Caki2 (cell line): ENCODE results near the gene CDX1. TPM values are rescaled to one million over a fixed set of nuclear protein-coding genes. Genes with fewer than 3 reads are reported as not detected.

Source experiments
- DNase-seq: peaks from one replicate; pipeline ENCODE4 v3.0.0-alpha.2; 2015; ENCODE audit warnings: low read depth
- in situ Hi-C: cut with HindIII; loops from 2 replicates; pipeline ENCODE4 v1.10.0; 2016; ENCODE audit warnings: low sequenced_read_pairs, low pct_unique_long_range_greater_than_20kb, mixed read lengths
- total RNA-seq: library from RNA; depleted of rRNA; stranded (reverse); fragments of >200 nt; shearing (Covaris generic); gene quantifications from 2 replicates; pipeline ENCODE4 v1.2.3, GENCODE V29; 2014; ENCODE audit warnings: low replicate concordance; rRNA removed

CDX1 gene
- total RNA-seq: not detected in 2 replicates

DNA sequence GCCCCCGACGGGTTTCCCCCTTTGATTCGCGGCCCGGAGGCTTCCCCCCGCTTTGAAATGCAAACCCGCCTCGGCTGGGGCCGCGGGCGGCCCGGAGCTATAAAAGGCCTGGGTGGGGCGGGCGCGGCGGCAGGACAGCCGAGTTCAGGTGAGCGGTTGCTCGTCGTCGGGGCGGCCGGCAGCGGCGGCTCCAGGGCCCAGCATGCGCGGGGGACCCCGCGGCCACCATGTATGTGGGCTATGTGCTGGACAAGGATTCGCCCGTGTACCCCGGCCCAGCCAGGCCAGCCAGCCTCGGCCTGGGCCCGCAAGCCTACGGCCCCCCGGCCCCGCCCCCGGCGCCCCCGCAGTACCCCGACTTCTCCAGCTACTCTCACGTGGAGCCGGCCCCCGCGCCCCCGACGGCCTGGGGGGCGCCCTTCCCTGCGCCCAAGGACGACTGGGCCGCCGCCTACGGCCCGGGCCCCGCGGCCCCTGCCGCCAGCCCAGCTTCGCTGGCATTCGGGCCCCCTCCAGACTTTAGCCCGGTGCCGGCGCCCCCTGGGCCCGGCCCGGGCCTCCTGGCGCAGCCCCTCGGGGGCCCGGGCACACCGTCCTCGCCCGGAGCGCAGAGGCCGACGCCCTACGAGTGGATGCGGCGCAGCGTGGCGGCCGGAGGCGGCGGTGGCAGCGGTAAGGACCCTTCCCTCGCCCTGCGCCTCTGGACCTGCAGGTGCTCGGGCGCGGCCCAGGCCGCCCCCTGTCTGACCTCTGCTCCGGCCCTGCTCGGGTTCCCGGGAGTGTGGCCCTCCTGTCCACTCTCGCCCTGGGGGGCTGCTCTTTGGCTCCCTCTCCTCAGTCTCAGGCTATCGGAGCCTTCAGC is at the start of gene CDX1:
Gene CDX1 (plus strand): TSS at position 129 of the 862 bp plus-strand sequence. CDS start 99 bp downstream, at position 228.
- in situ Hi-C loops: no loop called here
- no peak for DNase-seq

- DNase-seq: no peak
- in situ Hi-C loops: no loop called here
Observed at GRCh38 chr5:150117945-150118560, 48.5 kb upstream of the CDX1 start.

DNA sequence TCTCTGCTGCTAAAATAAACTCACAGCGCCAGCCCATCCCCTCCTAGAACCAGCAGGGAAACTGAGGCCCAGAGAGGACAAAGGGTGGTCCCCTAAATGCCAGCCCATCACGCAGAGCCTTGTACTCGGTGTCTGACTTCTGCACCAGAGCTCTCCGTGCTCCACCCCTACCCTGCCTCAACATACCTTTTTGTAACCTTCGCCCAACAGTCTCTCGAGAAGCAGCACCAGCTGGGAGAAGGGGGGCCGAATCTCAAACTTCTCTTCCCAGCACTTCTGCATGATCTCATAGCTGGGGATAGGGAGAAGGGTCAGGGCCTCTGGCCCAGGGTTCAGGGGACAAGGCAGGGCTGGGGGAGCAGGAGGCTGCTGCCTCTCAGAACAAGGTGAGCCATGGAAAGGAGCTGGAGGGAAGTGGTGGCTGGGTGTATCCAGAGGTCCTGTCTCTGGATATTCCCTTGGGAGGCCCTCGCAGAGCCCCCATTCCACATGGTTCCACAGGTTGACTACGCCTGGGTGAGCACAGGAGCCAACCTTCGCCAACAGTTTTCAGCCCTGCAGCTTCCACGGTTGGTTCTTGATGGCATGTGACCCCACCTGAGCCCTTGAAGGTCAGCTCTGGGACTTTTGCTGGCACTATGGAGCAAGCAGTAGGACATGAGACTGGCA is 47.9 kb upstream of the CDX1 start:
- DNase-seq: no peak
- in situ Hi-C loops: no loop called here

DNA sequence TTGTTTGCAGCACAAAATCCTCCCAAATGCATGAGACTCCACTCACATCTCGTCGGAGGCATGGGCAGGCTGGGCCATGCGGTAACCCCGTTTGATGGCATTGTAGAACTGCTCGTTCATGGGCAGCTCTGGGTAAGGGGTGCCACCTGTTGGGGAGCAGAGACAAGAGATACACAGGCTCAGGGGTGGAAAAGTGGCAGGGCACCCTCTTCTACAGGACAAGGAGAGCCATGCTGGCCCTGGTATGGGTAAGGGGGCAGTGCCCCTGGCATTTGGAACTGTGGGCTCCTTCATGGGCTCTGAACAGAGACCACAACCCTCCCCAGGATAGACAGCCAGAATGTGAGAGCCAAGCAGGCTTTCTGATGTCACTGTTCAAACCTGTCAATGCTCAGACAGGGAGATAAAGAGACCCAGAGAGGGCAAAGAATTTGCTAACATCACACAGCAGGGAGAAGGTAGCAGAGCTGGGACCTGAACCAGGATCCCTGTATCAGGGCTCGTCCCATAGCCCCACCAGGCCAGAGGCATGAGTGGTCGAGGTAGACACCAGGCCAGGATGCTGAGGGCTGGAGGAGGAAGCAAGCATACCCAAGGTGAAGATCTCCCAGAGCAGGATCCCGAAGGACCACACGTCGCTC is 47.0 kb upstream of the CDX1 start:
- in situ Hi-C loops: no loop called here
- no peak for DNase-seq

- DNase-seq: no peak
- in situ Hi-C loops: no loop called here
Observed at GRCh38 chr5:150120062-150120441, 46.5 kb upstream of the CDX1 start.

DNA sequence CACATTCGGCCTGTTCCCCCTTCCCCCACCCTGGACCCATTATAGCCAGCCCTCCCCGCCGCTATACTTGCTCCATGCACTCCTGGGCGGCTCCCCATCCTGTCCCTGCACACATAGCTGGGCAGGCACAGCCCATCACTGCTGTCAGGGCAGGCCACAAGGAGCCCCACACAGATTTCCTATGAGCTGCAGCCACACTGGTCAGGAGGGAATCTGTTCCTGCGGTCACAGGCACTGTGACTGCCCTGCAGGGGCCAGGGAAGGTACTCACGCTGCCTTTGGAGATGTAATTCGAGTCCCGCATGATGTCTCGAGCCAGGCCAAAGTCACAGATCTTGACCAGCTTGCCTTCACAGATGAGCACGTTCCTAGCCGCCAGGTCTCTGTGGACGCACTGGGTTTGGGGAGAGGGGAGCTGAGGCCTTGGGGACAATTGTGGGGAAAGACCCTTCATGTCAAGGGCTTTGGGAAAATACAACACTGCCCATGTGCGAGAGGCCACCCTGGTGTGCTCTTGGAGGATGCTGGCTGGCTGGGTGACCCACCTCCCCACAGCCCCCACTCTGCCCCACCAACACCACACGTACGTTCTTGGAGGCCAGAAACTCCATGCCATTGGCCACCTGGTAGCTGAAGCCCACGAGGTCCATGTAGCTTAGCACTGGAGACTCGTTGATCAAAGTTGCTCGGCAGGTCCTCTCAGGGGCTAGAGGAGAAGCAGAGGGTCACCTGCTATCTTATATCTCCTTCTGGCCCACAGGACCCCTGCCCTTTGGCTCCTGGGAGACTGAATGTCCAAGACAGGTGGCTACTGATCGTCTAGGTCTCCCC is 45.7 kb upstream of the CDX1 start:
- DNase-seq: no peak
- in situ Hi-C loops: no loop called here

DNA sequence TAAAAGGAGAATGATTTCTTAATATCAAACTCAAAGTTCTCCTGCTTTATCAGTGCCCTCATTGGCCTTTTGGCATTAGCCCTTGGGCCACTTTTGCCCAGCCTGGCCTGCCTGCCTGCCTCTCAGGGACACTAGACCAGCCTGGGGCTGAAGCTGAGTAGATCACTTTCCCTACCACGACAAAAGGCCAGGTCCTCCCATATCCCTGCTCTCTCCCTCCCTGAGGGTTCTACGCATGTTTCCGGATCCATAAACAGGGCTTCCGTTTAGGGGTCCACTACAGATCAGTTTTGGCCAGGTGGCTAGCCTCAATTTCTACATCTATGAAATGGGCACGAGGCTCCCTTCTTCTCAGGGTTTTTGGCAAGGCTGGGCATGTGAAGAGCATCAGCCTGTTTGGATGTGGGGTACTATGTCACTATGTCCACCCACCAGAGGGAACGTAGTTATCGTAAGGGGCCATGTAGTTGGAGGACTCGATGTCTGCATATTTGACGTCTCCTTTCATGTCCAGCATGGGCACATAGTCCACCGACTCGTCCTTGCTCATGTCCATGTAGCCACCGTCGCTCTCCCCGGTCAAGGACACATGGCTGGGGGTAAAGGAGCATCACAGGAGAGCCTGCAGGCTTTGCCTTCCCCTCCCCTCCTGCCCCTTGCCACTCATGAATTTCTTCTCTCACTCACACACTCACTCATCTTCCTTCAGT is 45.0 kb upstream of the CDX1 start:
- in situ Hi-C loops: no loop called here
- DNase-seq: no peak

DNA sequence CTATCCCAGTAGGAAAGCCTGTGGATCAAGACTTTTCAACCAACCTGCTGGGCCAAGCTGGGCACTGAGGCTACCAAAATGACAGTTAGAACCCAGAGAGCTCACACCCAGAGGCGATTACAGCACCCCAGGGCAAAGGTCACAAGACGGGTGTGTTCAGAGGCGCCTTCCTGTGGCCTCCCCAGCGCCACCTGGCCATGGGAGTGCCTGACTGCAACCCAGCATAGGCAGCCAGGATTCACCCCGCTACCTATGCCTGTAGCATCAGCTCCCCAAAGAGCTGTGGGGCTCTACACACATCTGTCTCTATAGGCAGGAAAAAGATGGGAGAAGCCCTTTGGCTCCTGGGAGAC is 44.4 kb upstream of the CDX1 start:
- DNase-seq: peak; percentile 26
- in situ Hi-C loops: no loop called here

GRCh38 chr5:150122536-150123481 is 43.8 kb upstream of the CDX1 start:
- in situ Hi-C loops: no loop called here
- no peak for DNase-seq

GRCh38 chr5:150123542-150123941 is 43.0 kb upstream of the CDX1 start:
- no peak for DNase-seq
- in situ Hi-C loops: no loop called here

DNA sequence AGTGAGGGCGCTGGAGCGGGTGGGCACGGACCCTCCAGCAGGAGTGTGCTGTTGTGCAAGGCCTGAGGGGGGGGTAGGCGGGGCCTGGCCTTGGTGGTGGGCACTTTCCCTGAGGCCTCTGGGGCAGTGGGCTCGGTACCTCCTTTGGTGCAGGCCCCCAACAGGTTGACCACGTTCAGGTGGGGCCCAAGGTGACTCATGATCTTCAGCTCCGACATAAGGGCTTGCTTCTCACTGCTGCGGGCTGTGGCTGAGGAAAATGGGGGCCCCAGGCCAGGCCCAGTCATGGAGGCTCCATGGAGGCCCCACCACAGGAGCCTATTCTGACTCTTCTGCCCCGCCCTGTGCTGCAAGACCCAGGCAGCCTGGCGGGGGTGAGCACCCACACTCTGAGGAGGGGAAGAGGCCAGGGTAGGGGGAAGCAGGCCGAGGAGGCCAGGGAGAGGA is 42.4 kb upstream of the CDX1 start:
- DNase-seq: no peak
- in situ Hi-C loops: no loop called here

DNA sequence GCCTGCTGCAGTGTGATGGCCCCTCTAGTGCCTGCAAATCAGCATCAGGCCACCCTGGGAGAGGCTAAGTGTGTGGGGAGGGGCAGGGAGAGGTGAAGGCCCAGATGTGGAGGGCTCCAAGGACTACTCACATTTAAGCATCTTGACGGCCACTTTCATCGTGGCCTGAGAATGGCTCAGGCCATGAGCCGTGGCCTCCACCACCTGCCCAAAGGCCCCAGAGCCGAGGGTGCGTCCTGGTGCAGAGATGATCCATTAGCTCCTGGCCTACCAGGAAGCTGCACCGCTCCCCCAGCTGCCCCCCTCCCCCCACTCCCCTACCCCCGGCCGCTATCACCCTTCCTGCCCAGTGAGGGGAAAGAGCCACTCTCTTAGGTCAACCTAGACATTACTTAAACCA is 42.0 kb upstream of the CDX1 start:
- in situ Hi-C loops: no loop called here
- DNase-seq: no peak

- in situ Hi-C loops: no loop called here
- DNase-seq: no peak
Observed at GRCh38 chr5:150125334-150125733, 41.2 kb upstream of the CDX1 start.

DNA sequence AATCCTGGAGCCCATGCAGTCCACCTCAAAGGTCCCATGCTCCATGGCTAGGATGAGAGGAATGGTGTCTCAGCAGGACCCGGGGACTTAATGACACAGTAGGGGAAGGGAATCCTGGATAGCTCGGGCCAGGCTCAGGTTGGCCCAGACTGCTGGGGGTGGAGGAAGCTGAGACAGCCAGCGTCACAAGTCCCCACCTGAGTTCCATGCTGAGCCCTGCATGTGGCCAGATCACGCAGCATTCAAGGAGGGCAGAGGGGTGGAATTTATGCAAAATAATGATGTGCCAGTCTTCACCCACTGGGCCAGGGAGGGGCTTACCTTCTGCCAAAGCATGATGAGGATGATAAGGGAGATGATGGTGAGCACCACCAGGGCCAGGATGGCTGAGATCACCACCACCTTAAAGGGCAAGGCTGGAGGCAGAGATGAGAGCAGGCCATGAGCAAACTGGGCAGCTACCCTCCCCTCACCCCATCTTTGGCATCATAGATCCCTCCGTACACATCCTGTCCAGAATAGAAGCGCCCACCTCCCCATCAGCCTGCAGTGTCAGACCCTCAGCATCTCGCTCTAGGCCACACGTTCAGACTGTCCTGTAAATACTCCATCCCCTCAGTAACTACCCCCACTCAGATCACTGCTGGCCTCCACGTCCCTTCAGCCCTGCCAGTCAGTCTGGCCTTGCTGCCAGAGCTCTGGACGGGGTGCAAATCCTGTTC is 40.2 kb upstream of the CDX1 start:
- DNase-seq: no peak
- in situ Hi-C loops: no loop called here

- in situ Hi-C loops: no loop called here
- no peak for DNase-seq
Observed at GRCh38 chr5:150126921-150127265, 39.7 kb upstream of the CDX1 start.

- DNase-seq: no peak
- in situ Hi-C loops: no loop called here
Observed at GRCh38 chr5:150129454-150129812, 37.1 kb upstream of the CDX1 start.
